ENCODE measurements around the gene TUT4. TPM values are rescaled to one million over a fixed set of nuclear protein-coding genes. Genes with fewer than 3 reads are reported as not detected.

Gene TUT4
- total and polyA plus RNA-seq, 9 donors = 35.6 to 90.5 (median 65.2) TPM

Other genes starting within 250 kb of the TUT4 start
- gene CC2D1B, start 186.9 kb downstream of the TUT4 start, total RNA-seq = 10 to 100 TPM; 21.6 to 38.9 (median 27.1) TPM
- 10 to 100 TPM; 15.5 to 21.1 TPM for gene CC2D1B, start 186.9 kb downstream of the TUT4 start, polyA plus RNA-seq
- gene ORC1, start 148.7 kb downstream of the TUT4 start, total RNA-seq = under 1 TPM; 0.23 to 0.84 (median 0.37) TPM
- gene ORC1, start 148.7 kb downstream of the TUT4 start, polyA plus RNA-seq = under 1 TPM; 0.43 to 0.51 TPM
- gene PRPF38A, start 148.5 kb downstream of the TUT4 start, total RNA-seq = 10 to 100 TPM; 17.7 to 66.0 (median 51.2) TPM
- 10 to 100 TPM; 21.6 to 34.4 TPM for gene PRPF38A, start 148.5 kb downstream of the TUT4 start, polyA plus RNA-seq
- 10 to 100 TPM; 10.3 to 22.1 (median 13.1) TPM for gene GPX7, start 49.3 kb upstream of the TUT4 start, total RNA-seq
- 10 to 100 TPM; 23.1 to 23.7 TPM for gene GPX7, start 49.3 kb upstream of the TUT4 start, polyA plus RNA-seq
- under 1 TPM in 4 of 7 donors, not detected in 3; 0.12 to 0.69 (median 0.34) TPM for gene SHISAL2A, start 80.1 kb upstream of the TUT4 start, total RNA-seq
- not detected for gene SHISAL2A, start 80.1 kb upstream of the TUT4 start, polyA plus RNA-seq
- gene COA7, start 145.3 kb upstream of the TUT4 start, total RNA-seq = 10 to 100 TPM in 5 of 7 donors, 1 to 10 TPM in 2; 3.5 to 27.2 (median 18.6) TPM
- 10 to 100 TPM in 1 of 2 donors, 1 to 10 TPM in 1; 4.3 to 12.3 TPM for gene COA7, start 145.3 kb upstream of the TUT4 start, polyA plus RNA-seq
- 10 to 100 TPM; 27.2 to 37.1 (median 32.8) TPM for gene ZYG11B, start 173.4 kb upstream of the TUT4 start, total RNA-seq
- 10 to 100 TPM in 1 of 2 donors, 1 to 10 TPM in 1; 9.8 to 17.8 TPM for gene ZYG11B, start 173.4 kb upstream of the TUT4 start, polyA plus RNA-seq

Measured in ovary (tissue), 9 donors.